SIG-M5 (cell line): ENCODE data around the gene ZNF284.

Experiments used
- DNase-seq: peaks from one replicate; lab custom pipeline; 2025; lab: John Stamatoyannopoulos, UW

The ZNF284 gene

GRCh38 chr19:44071824-44072542 is at the start of gene ZNF284:
ZNF284 (plus strand) TSS chr19:44072159; CDS start chr19:44076390, 4,231 bp downstream.
- no peak for DNase-seq

GRCh38 chr19:44024900-44025216 is 47.1 kb upstream of the ZNF284 start:
- no peak for DNase-seq

- DNase-seq: peak; percentile 10
Measured at GRCh38 chr19:44025217-44025936, 46.6 kb upstream of the ZNF284 start, which contains the start of gene ZNF222. ZNF222 (plus strand) TSS chr19:44025379; CDS start chr19:44025437, 58 bp downstream.

- DNase-seq: no peak
Measured at GRCh38 chr19:44026622-44027021, 45.3 kb upstream of the ZNF284 start.

- DNase-seq: no peak
Measured at GRCh38 chr19:44032001-44032610, 39.9 kb upstream of the ZNF284 start.

GRCh38 chr19:44042147-44042546 is 29.8 kb upstream of the ZNF284 start:
- no peak for DNase-seq

GRCh38 chr19:44050740-44051649 is 21.0 kb upstream of the ZNF284 start:
- no peak for DNase-seq

GRCh38 chr19:44051650-44052402 is 20.1 kb upstream of the ZNF284 start, which contains the start of gene ZNF223:
ZNF223 (plus strand) TSS chr19:44052036; CDS start chr19:44055177, 3,141 bp downstream.
- no peak for DNase-seq

- no peak for DNase-seq
Measured at GRCh38 chr19:44055870-44056269, 16.1 kb upstream of the ZNF284 start.

GRCh38 chr19:44059229-44059628 is 12.7 kb upstream of the ZNF284 start:
- DNase-seq: no peak

- DNase-seq: no peak
Measured at GRCh38 chr19:44061038-44061437, 10.9 kb upstream of the ZNF284 start.

GRCh38 chr19:44066305-44066704 is 5.7 kb upstream of the ZNF284 start:
- DNase-seq: no peak

GRCh38 chr19:44069415-44069814 is 2.5 kb upstream of the ZNF284 start:
- DNase-seq: no peak

GRCh38 chr19:44072543-44073401 is 813 bp downstream of the ZNF284 start:
- DNase-seq: no peak

GRCh38 chr19:44076325-44076724 is 4.4 kb downstream of the ZNF284 start:
- no peak for DNase-seq

- DNase-seq: no peak
Measured at GRCh38 chr19:44092108-44092507, 20.1 kb downstream of the ZNF284 start.

GRCh38 chr19:44093931-44094765 is 22.2 kb downstream of the ZNF284 start, which contains the start of gene ZNF224:
ZNF224 (plus strand) TSS chr19:44094361; CDS start chr19:44097874, 3,513 bp downstream.
- DNase-seq: peak; percentile 70

GRCh38 chr19:44107751-44108150 is 35.8 kb downstream of the ZNF284 start:
- no peak for DNase-seq

- no peak for DNase-seq
Measured at GRCh38 chr19:44109458-44109857, 37.5 kb downstream of the ZNF284 start.
